Fibroblast of villous mesenchyme (primary cell): ENCODE data around the gene PI16. TPM values are rescaled to one million over a fixed set of nuclear protein-coding genes. Genes with fewer than 3 reads are reported as not detected.

ENCODE experiments used
- DNase-seq: peaks from one replicate; pipeline ENCODE4 v3.0.0-alpha.2; 2010; ENCODE audit warnings: low read depth
- H3K4me3 ChIP-seq: 2 replicates; pipeline ENCODE4 v1.5.1; 2011; ENCODE audit warnings: low read depth, mild to moderate bottlenecking, low read length
- total RNA-seq: library from RNA; depleted of rRNA; stranded (reverse); fragments of >200 nt; gene quantifications from 2 replicates; pipeline ENCODE4 v1.2.3, GENCODE V29; 2012
- TF ChIP-seq, protein P1 (sequence below): IDR thresholded peaks from 2 replicates; pipeline ENCODE4 v1.5.1; 2012; ENCODE audit warnings: low read depth, mild to moderate bottlenecking, low read length; ENCODE audit not compliant: insufficient read depth

The PI16 gene
- total RNA-seq, 1 donor: under 0.01 TPM

DNA sequence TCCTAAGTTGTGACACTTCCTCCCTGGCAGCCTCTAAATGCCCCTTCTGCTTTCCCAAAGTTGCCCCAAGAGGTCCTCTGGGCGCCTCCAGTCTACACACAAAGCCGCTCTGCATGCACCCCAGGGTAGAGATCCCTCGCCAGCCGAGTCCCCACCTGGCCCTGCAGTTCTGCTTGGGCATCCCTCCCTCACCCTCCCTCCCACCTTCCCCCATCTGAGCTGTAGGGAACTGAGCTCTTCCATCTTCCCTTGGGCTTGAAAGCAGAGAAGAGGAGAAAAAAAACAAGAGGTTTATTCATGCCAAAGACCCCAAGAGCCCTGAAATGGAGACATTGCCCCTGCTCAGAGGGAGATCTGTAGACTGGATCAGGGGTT lies 45.2 kb downstream of the PI16 start:
- TF ChIP-seq, protein P1, sequence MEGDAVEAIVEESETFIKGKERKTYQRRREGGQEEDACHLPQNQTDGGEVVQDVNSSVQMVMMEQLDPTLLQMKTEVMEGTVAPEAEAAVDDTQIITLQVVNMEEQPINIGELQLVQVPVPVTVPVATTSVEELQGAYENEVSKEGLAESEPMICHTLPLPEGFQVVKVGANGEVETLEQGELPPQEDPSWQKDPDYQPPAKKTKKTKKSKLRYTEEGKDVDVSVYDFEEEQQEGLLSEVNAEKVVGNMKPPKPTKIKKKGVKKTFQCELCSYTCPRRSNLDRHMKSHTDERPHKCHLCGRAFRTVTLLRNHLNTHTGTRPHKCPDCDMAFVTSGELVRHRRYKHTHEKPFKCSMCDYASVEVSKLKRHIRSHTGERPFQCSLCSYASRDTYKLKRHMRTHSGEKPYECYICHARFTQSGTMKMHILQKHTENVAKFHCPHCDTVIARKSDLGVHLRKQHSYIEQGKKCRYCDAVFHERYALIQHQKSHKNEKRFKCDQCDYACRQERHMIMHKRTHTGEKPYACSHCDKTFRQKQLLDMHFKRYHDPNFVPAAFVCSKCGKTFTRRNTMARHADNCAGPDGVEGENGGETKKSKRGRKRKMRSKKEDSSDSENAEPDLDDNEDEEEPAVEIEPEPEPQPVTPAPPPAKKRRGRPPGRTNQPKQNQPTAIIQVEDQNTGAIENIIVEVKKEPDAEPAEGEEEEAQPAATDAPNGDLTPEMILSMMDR: no peak
- no peak overlapping the region for H3K4me3 ChIP-seq
- DNase-seq: no peak

DNA sequence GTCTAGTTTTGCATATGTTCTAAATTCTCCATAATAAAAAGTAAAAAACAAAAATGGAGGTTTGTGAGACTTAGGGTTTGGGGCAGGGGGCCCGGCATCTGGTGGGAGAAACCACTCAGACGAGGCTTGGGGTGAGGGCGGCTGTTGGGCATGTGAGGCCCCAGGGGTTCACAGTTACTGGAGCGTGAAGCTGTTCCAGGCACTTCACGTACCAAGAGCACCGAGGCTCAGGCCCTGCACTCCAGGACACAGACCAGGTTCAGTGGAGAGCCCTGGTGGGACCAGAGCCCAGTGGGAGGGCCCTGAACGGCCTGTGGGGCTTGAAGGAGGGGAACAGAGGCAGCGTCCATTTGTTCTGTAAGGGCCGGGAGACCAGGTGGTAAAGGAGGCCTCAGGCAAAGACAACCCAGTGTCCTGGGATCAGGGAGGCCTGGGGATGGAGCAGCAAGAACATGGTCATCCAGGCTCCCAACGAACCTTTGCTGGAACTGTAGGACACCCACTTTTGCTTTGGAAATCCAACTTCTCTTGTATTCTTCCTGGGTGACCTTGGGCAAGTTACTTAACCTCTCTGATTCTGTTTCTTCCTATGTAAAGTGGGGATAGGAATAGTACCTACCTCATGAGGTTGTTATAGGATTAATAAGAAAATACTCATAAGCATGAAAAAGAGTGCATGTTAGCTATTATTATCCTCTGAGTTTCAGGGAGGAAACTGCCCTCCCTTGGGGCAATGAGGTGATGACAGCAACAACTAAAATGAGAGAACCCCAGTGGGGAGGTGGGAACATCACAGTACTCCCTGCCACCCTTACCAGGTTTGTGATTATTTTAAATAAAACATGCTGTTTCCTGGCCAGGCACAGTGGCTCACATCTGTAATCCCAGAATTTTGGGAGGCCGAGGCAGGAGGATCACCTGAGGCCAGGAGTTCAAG lies 49.8 kb downstream of the PI16 start:
- TF ChIP-seq, protein P1: no peak

DNA sequence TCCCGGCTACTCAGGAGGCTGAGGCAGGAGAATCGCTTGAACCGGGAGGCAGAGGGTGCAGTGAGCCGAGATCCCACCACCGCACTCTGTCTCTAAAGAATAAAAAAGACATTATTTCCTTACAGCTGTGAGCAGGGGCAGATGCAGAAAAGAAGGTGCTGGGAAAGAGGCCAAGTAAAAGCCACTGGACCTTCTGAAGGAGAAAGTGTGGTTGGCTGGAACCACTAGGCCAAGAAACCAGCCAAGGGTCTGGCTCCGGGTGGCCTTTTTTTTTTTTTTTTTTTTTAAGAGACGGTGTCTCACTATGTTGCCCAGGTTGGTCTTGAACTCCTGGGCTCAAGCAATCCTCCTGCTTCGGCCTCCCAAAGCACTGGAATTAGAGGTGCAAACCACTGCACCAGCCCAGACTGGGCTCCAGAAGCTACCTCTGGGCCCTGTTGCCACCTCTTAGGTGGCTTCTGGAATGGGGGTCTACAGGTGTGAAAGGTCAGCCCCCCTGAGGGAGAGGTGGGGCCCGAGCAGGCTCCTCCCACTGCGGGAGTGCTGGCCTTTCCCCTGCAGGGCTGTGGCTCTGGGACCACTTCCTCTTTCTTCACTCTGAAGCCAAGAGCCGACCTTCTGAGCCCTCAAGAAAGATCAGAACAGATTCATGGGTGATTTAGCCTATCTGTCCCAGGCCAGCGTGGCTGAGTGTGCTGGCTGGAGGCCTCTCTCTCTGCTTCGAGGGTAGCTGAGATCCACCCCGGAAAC lies 50.7 kb downstream of the PI16 start, which contains the start of gene FGD2:
FGD2 (plus strand) TSS at position 595 of the 750 bp plus-strand sequence. CDS start 163 bp downstream, outside the sequence.
- TF ChIP-seq, protein P1: no peak
- DNase-seq: no peak
- no peak within 1 kb of the TSS for H3K4me3 ChIP-seq

More for the DNA sequence above, 49.8 kb downstream of the PI16 start:
- DNase-seq: no peak
- H3K4me3 ChIP-seq: no peak overlapping the region

DNA sequence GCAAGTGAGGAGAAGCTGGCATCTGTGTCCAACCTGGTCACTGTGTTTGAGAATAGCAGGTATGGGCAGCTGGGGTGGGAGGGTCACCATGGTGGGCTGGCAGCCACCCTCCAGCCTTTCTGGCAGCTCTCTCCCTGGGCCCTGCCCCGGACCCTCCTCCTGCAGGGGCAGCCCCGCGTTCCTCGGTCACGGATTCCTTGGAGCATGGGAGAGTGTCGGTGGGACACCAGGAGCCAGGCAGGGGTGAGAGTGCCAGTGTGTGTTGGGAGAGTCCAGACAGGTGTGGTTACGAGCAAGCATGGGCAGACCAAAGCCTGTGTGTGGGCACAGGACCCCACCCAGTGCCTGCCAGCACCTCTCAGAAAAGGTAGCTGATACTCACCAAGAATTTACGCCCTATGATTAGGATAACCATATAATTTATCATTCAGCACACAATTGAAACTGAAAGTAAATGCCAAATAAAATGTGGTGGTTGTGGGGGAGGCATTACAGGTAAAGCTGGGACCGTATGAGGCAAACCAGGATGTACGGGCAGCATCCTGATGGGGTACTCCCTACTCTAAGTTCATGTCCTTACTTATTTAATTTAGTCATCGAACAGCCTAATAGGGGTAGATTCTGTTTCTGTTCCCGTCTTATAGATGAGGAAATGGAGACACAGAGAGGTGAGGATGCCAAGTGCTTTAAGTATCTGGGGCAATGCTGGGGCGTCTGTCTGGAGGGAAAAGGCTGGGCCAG lies 51.5 kb downstream of the PI16 start:
- H3K4me3 ChIP-seq: no peak overlapping the region
- DNase-seq: no peak
- TF ChIP-seq, protein P1: no peak

DNA sequence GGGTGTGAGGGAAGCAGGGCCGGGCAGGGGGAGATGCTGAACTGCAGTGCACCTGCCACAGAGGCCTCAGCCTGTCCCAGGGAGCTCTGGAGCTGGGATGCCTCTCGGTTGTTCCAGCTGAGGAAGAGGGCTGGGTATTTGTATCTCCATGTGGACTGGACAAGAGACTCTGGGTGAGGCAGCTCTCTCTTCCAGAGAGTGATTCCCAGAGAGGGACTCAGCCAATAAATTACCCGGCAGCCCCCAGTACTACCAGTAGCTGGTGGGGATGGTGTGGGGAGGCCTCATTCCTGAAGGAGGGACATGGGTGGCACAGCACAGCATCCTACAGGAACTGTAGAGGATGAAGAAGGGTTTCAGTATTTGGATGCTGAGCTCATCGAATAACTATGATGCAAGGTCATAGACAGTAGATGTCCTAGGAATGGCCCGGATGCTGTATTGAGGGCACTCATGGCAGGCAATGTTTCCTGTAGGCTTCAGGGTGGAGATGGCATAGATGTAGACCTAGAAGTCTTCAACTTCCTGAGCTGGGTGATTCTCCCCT lies 52.3 kb downstream of the PI16 start:
- no peak overlapping the region for H3K4me3 ChIP-seq
- DNase-seq: no peak
- TF ChIP-seq, protein P1: no peak
